D341Med (cell line): ENCODE data around the gene MCTP2.
"Not testable (repeated sequence)": the region's sequence is repeated elsewhere in the genome, so short reads cannot be mapped to it uniquely, and the experiment has no call there.

ENCODE experiments used
- DNase-seq: peaks from one replicate; pipeline ENCODE4 v3.0.0; 2012; ENCODE audit warnings: low spot score

The MCTP2 gene

GRCh38 chr15:94455297-94455696, 223.9 kb downstream of the MCTP2 start:
- no peak for DNase-seq

GRCh38 chr15:94456226-94456625, 224.9 kb downstream of the MCTP2 start:
- DNase-seq: no peak

- no peak for DNase-seq
Measured at GRCh38 chr15:94457661-94458060, 226.3 kb downstream of the MCTP2 start.

GRCh38 chr15:94460624-94461023, 229.3 kb downstream of the MCTP2 start:
- no peak for DNase-seq

DNA sequence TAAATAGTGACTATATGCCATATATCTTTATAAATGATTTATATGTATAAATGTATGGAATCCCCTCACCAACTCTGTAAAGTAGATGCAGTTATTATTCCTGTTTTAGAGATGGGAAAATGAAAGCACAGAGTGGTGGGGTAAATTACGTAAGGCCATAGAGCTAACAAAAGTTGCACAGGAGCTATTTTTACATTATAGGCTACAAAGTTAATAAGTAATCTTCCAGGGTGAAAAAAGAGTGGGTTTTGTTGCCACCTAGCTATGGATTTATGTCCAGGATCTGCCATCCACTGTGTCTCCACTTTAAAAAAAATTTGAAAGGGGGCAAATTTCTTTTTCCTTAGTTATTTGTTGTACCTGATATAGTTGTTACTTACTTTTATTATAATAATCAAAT, 235.7 kb downstream of the MCTP2 start:
- DNase-seq: no peak

DNA sequence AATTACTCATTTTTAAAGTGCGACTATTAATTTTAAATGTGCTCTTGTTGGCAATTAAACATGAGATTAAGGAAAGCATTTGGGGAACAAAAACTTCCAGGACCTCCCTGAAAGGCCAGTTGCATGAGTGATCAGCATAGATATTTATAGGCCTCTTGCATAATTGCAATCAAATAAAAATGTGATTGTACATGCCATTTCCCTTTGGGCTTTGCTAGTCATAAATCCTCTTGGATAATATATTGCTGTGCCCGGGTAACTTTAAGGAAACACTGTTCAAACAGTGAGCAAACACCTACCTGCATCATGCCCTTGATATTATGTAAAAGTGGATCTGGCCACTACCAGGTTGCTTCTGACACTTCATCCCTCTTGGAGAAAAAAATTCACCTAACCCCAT, 239.1 kb downstream of the MCTP2 start:
- DNase-seq: no peak

GRCh38 chr15:94476686-94477085, 245.3 kb downstream of the MCTP2 start:
- no peak for DNase-seq

GRCh38 chr15:94477913-94478553, 246.7 kb downstream of the MCTP2 start:
- DNase-seq: no peak

GRCh38 chr15:94478763-94479162, 247.4 kb downstream of the MCTP2 start:
- no peak for DNase-seq

DNA sequence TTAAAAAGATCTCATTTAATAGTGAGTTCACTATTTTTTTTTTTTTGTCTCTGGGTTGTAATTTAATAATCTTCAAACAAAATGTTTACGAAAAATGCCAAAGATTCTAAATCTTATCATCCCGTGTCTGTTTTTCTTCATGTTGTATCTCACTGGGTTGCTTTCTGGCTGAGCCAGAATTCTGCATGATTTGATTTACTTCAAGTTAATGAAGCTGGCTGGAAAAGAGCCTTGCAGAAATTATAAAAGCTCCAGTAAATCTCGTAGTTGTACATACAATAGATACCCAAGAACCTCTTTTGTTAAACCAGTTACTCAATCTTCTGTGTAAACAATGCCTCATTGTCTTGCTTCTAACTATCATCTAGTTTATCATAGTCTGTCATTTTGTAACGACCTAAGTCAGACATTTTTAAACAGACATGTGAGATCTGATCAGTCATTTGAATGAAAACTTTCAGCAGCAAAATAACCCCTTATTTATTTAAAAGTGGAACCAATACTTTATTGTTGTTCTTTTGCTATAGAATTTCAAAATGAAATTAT, 249.0 kb downstream of the MCTP2 start:
- DNase-seq: no peak

- no peak for DNase-seq
Measured at GRCh38 chr15:94485148-94485719, 253.9 kb downstream of the MCTP2 start.

DNA sequence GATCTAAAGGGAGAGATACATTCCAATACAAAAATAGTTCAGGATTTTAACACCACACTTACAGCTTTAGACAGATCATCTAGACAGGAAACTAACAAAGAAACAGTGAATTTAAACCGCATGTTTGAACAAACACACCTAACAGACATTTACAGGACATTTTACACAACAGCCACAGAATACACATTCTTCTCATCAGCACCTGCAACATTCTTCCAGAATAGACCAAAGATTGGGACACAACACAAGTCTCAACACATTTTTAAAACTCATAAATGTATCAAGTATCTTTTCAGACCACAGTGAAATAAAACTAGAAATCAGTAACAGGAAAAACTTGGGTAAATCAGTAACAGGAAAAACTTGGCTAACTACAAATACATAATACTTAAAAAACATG, 256.3 kb downstream of the MCTP2 start:
- no peak for DNase-seq

DNA sequence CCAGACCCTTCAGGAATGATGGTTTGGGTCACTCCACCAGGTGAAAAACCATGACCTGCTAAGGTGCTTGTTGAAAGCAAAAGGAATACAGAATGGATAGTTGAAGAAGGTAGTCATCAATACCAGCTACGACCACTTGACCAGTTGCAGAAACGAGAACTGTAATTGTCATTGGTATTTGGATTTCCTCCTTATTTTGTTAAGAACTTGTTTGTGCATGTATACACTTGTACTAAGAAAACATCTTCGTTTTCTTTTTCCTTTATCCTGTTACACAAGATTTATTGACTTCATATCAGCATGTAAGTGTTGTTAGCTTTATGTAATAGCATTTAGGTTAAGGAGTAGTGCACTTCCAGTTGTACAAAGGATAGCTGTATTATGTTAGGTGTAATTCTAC, 261.8 kb downstream of the MCTP2 start:
- DNase-seq: no peak

- DNase-seq: not testable (repeated sequence)
Measured at GRCh38 chr15:94493586-94493985, 262.2 kb downstream of the MCTP2 start.

DNA sequence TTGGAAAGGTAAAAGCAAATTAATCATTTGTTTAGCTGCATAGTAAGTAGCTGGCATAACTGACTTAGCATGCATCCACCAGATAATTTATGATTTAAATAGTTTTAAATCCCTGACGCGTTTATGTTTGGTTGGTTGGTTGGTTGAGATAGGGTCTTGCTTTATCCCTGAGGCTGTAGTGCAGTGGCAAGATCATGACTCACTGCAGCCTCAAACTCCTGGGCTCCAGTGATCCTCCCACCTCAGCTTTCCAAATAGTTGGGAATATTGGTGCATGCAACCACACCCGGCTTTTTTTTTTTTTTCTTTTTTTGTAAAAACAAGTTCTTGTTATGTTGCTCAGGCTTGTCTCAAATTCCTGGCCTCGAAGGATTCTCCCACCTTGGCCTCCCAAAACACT, 263.4 kb downstream of the MCTP2 start:
- no peak for DNase-seq

DNA sequence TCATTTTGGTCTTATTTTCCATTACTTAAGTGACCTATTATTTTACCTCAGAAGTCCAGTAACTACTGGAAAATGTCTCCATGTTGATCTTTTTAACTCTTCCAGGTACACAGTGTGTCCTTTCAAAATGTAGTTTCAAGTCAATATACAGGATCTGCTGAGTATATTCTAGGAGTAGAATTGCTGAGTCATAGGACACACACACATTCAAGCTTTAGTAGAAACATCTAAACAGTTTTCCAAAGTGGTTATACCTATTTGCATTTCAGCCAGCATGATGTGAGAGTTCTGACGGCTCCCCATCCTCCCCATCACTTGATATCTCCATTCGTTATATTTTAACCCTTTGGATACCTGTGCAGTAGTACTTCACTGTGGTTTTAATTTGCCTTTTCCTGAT, 271.9 kb downstream of the MCTP2 start:
- no peak for DNase-seq

DNA sequence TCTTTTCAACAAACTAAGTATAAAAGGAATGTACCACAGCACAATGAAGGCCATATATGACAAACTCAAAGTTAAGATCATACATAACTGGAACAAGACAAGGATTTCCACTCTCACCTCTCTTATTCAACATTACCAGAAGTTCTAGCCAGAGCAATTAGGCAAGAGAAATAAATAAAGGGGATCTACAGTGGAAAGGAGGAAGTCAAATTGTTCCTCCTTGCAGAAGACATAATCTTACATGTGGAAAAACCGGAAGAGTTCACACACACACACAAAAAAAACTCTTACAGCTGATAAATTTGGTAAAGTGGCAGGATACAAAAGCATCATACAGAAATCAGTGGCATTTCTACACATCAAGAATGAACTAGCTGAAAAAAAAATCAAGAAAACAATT, 277.9 kb downstream of the MCTP2 start:
- no peak for DNase-seq

- DNase-seq: no peak
Measured at GRCh38 chr15:94522125-94522524, 290.8 kb downstream of the MCTP2 start.

GRCh38 chr15:94523873-94524272, 292.5 kb downstream of the MCTP2 start:
- DNase-seq: no peak

DNA sequence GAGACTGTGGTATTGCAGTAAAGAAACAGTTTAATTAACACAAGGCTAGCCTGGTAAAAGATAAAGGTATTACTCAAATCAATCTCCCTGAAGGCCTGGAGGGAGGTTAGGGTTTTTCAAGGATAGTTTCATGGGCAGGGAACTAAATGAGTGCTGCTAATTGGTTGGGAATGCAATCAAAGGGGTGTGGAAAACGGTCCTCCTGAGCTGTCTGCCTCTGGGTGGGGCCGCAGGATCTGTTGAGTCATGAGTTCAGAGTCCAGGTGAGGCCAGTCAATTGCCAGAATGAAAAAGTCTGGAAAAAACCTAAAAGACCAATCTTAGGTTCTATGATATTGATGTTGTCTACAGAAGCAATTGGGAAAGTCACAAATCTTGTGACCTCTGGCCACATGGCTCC, 293.2 kb downstream of the MCTP2 start:
- DNase-seq: no peak

DNA sequence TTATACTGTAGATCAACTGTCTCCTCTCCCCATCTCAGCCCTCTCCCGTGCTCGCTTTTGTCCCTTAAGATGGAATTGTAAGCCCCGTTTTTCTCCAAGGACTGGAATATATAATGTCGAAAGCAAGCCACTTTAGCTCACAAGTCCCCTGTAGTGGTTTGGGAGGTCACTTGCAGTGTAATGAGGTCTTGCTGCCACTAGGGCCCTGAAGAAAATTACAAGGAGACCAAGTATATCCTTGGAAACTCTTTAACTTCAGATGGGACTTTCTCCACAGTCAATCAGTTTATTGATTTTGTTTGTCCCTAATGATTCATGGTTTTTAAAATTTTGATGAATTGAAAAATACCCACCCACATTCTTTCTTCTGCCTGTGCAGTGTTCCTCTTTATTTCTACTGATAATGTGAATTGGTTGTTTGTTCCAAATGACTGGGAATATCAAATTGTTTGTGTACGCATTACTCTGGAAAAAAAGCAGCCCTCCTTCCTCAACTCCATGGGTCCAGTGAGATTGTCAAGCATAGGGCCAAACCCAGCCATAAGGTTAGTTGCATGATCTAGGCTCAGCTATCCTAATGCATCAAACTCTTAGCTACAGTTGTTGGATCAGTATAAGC, 294.8 kb downstream of the MCTP2 start:
- no peak for DNase-seq

DNA sequence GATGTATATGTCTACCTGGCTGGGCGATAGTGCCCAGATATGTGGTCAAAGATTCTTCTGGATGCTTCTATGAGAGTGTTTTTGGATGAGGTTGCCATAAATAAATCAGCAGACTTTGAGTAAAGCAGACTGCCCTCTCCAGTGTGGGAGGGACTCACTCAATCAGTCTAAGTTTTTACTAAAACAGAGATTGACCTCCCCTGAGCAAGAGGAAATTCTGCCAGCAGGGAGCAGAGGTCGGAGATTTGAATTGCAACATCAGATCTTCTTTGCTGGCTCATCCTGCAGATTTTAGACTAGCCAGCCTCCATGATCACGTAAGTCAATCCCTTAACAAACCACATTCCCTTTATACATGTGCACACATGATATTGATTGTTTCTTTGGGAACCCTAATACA, 300.9 kb downstream of the MCTP2 start:
- no peak for DNase-seq
